ENCODE results near the gene LGMN.
"Not testable (repeated sequence)": the region's sequence is repeated elsewhere in the genome, so short reads cannot be mapped to it uniquely, and the experiment has no call there.

The LGMN gene

DNA sequence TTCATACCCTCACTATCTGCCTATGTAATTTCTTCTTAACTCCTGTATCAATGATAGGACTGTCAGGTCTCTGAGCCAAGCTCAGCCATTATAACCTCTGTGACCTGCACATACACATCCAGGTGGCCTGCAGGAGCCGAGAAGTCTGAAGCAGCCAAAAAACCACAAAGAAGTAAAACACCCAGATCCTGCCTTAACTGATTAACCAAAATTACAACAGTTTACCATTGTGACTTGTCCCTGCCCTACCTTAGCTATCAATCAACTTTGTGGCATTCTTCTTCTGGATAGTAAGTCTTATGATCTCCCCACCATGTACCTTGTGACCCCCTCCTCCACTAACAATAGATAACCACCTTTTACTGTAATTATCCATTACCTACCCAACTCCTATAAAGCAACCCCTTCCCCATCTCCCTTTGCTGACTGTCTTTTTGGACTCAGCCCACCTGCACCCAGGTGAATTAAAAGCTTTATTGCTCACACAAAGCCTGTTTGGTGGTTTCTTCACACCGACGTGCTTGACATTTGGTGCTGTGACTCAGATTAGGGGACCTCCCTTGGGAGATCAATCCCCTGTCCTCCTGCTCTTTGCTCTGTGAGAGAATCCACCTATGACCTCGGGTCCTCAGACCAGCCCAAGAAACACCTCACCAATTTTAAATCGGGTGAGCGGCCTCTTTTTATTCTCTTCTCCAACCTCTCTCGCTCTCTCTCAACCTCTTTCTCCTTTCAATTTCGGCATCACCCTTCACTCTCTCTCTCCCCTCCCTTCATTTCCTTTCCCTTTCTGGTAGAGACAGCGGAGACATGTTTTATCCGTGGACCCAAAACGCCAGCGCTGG, 11.5 kb upstream of the LGMN start:
- DNase-seq, result no peak

GRCh38 chr14:92759300-92759678, 10.9 kb upstream of the LGMN start:
- no peak for DNase-seq

GRCh38 chr14:92756446-92756845, 8.0 kb upstream of the LGMN start:
- DNase-seq, result no peak

- DNase-seq, result no peak
Measured at GRCh38 chr14:92755495-92755894, 7.1 kb upstream of the LGMN start.

DNA sequence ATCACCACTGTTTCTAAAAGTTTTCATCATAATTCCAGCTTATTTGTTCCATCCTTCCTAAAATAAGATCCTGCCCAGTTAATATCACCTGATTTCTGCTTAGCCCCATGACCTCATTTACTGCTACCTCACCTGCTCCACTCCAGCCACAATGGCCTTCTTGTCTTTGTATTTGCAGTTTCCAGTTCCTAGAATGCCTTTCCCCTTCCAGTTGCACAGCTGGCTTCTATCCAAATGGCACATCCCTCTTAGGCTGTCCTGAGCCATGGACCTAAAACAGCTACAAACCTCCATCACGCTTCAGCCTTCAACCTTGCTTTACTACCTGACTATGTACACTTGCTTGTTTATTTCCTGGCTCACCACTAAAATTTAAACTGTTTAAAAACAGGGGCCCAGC, 6.5 kb upstream of the LGMN start:
- no peak for DNase-seq

DNA sequence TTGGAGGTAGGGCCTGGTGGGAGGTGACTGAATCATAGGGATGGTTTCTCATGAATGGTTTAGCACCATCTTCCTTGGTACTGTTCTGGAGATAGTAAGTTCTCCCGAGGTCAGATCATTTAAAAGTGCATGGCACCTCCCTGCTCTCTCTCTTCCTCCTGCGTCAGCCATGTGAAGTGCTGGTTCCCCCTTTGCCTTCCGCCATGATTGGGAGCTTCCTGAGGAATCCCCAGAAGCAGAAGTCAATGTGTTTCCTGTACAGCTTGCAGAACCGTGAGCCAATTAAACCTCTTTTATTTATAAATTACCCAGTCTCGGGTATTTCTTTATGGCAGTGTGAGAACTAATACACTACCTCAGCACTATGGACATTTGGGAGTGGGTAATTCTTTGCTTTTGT, 4.8 kb upstream of the LGMN start:
- no peak for DNase-seq

GRCh38 chr14:92751819-92752218, 3.4 kb upstream of the LGMN start:
- no peak for DNase-seq

GRCh38 chr14:92750994-92751400, 2.6 kb upstream of the LGMN start:
- DNase-seq, result no peak

GRCh38 chr14:92750222-92750728, 1.8 kb upstream of the LGMN start:
- DNase-seq, result not testable (repeated sequence)

- no peak for DNase-seq
Measured at GRCh38 chr14:92747701-92748258, 647 bp downstream of the LGMN start.

DNA sequence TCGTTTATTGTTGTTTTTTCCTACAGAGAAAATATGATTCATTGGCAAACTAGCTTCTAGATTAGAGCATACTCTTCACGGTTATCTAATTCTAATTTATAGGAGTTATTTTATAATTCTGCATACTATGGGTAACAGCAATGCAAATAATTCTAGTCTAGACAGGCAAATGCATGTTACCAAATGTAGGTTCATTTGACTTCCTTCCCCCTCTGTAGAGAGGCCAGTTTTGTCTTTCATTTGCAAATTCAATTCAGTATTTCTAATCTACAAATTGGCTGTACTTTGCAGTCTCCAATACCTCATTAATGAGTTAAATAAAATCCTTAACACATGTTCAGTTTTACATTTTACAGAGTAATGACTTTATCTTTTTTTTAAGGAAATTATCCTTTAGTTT, 4.2 kb downstream of the LGMN start:
- DNase-seq, result no peak

DNA sequence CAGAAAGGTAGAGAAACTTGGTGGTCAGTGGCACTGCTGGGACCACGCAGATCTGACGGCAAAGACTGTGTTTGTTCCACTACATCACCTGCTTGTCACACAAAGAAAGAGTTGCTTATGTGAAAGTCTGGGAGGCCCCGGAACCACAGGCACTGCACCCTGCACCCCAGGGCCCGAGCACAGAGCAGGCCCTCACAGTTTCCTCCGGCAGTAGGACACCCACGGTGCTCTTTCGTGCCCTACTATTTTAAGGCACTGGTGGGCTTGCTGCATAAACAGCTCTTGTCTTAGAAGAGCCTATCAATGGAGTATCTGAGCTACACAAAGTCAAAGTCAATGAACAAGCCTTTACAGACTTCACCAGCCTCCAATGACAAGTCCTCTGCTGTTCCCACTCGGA, 8.0 kb downstream of the LGMN start:
- no peak for DNase-seq

GRCh38 chr14:92737619-92738188, 10.7 kb downstream of the LGMN start:
- DNase-seq, result no peak

- no peak for DNase-seq
Measured at GRCh38 chr14:92737206-92737605, 11.2 kb downstream of the LGMN start.

DNA sequence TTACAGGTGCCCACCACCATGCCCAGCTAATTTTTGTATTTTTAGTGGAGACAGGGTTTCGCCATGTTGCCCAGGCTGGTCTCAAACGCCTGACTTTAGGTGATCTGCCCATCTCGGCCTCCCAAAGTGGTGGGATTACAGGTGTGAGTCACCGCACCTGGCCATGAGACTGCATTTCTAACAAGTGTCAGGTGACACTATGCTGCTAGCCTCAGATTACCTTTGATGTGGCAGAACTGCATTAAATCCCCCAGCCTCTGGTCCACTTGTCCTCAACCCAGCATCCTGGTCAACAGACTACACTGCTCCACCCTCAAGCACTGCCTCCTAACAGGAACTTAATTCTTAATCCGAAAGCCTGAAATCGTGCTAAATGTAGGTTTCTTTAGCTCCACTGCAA, 13.1 kb downstream of the LGMN start:
- no peak for DNase-seq

- DNase-seq, result no peak
Measured at GRCh38 chr14:92734618-92735017, 13.8 kb downstream of the LGMN start.

GRCh38 chr14:92733007-92733406, 15.4 kb downstream of the LGMN start:
- no peak for DNase-seq

DNA sequence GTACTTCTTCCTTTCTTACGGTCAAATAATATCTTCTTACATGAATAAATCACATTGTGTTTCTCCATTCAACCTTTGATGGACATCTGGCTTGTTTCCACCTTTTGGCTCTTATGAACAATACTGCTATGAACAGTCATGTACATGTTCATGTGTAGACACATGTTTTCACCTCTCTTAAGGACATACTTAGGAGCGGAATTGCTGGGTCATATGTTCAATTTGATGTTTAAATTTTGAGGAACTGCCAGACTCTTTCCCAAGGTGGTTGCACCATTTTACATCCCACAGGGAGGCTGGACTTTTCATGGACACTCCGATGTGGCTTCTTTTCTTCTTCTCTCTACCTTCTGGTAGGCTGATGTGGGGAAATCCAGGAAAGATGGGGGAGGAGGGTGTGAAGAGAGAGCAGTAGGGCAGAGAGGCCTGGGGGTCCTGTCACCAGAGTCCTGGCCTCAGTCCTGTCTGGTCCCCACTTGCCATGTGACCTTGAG, 16.8 kb downstream of the LGMN start:
- no peak for DNase-seq

DNA sequence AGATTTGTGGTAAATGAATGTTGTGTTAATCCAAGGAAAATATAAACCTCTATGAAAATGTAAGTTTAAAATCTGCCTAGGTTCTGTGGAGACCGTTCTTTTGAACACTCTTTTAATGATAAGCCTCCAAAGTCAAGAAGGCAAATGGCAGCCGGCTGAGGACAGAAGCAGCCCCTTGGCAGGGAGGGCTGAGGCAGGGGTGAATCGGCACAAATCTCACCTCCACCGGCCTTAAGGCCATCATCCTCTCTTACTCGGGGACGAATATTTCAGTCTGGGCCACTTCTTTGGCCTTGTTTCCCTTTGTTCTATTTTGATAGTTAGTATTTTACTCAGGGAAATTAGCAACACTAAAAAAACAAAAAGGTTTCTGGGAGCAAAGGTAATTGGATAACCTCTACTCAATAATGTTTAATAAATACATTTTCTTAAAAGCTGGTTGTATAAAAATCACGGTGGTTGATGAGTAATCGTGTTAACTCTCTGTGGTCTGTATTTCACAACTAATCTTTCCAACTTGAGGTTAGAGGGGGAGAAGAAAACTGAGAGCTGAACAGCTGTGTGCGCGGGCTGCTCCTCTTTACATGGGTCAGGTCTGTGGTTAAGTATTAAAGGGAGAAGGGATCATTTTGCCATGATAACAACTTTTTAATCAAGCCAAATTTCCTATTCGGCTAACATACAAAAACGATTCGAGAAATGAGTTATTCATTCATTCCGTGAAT, 18.6 kb downstream of the LGMN start:
- DNase-seq, result no peak

GRCh38 chr14:92728759-92729364, 19.6 kb downstream of the LGMN start:
- DNase-seq, result no peak

- DNase-seq, result no peak
Measured at GRCh38 chr14:92726933-92727262, 21.5 kb downstream of the LGMN start.

DNA sequence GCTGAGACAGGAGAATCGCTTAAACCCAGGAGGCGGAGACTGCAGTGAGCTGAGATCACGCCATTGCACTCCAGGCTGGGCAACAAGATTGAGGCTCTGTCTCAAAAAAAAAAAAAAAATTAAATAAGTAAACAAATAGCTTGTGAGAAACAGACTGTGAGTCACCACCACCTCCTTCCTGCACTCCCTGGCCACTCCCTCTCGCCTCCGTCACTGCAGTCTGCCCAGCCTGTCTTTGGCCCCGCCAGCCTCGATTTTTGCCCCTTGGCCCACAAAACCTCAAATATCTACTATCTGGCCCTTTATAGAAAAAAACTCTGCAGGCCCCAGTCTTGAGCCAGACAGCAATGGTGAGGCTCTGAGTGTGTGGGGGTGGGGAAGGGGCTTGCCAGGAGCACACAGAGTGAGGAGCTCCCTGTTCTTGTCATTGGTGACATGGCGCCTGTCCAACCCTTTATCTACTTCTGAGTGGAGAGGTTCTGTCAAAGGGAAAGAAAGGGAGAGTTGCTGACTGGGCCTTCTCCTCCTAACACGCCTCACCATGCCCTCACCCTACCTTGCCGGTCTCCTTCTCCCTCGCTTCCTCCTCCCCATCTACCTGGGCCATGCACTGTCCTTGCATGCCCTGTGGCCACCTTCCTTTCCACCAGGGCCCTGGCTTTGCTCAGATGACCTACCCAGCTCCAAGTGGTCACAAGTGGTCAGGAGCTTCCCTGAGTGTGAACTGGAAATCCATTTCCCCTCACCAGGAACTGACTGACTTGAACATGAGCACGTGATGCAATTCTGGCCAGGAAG, 22.1 kb downstream of the LGMN start:
- no peak for DNase-seq

Measured in amniotic stem cell (primary cell).